K562 (cell line): ENCODE results near the gene PRDM16. TPM values are rescaled to one million over a fixed set of nuclear protein-coding genes. Genes with fewer than 3 reads are reported as not detected.

Experiments
- ATAC-seq: fragments of 200-7000 bp; cut with Tn5 transposase; 3 replicates; pipeline ENCODE4 v1.9.1; 2020; ENCODE audit warnings: moderate library complexity
- BruUV-seq: library from RNA; stranded (reverse); fragments of 400-500 nt; replicated peaks from 2 replicates; lab custom pipeline; 2021; lab: Mats Ljungman, UMichigan
- CTCF ChIA-PET: fragments of 300-600 bp; formaldehyde crosslinking; extraction: SDS; loops from one replicate; lab custom pipeline; 2021; ENCODE audit warnings: low intra/inter-chr PET ratio; lab: Yijun Ruan, JAX
- POLR2A ChIA-PET: fragments of 300-600, 350-650 bp; sonication (Branson Sonifier 250); formaldehyde crosslinking; extraction: SDS; loops from one replicate; lab custom pipeline; 2021; ENCODE audit warnings: antibody characterized with exemption, inconsistent platforms; lab: Yijun Ruan, JAX
- DNase-seq, 4 experiments: peaks; one replicate each; pipeline versions ENCODE4 v3.0.0 to v3.0.0-alpha.2; 2011 to 2018; ENCODE audit warnings: low spot score in 3 of 4, mixed read lengths in 3 of 4; ENCODE audit errors: extremely low read depth in 1 of 4
- FAIRE-seq: peaks from 2 replicates; lab custom pipeline; 2011; peaks lifted over from hg19 to GRCh38; lab: Jason Lieb, UNC
- H2AFZ ChIP-seq: 2 replicates; pipeline ENCODE4 v1.6.0; 2011; ENCODE audit warnings: low read depth, low read length, control low read depth, inconsistent platforms
- H3K27ac ChIP-seq: fragments of 200-600 bp; 3 replicates; pipeline ENCODE4 v1.8.0; 2011; ENCODE audit warnings: low read depth, mild to moderate bottlenecking, control low read depth, inconsistent platforms, low read length, moderate library complexity, mixed read lengths; ENCODE audit errors: extremely low read depth
- H3K27me3 ChIP-seq, 2 experiments: fragments of 300-600 bp in 1 of 2; 2 replicates in 1 of 2; 3 replicates in 1 of 2; pipeline versions ENCODE4 v1.6.0 to v1.8.0; 2011; ENCODE audit warnings: inconsistent platforms in 2 of 2, low read length in 2 of 2, mild to moderate bottlenecking in 1 of 2, mixed read lengths in 1 of 2, moderate library complexity in 1 of 2; ENCODE audit not compliant: control insufficient read depth in 2 of 2, insufficient read depth in 2 of 2
- H3K36me3 ChIP-seq: fragments of 300-600 bp; 3 replicates; pipeline ENCODE4 v1.8.0; 2011; ENCODE audit warnings: mild to moderate bottlenecking, low read length, inconsistent platforms; ENCODE audit not compliant: control insufficient read depth, insufficient read depth
- H3K4me1 ChIP-seq, 2 experiments: fragments of 200-600 bp in 1 of 2; replicated peaks in 1 of 2; 2 replicates in 1 of 2; 3 replicates in 1 of 2; pipeline versions ENCODE4 v1.5.1 to v1.8.0; 2011; ENCODE audit warnings: inconsistent platforms in 2 of 2, low read length in 2 of 2, mild to moderate bottlenecking in 1 of 2, mixed read lengths in 1 of 2, moderate library complexity in 1 of 2; ENCODE audit not compliant: control insufficient read depth in 2 of 2, insufficient read depth in 2 of 2
- H3K4me2 ChIP-seq: 2 replicates; pipeline ENCODE4 v1.6.1; 2011; ENCODE audit warnings: low read length, control low read depth, inconsistent platforms, mixed read lengths; ENCODE audit not compliant: insufficient read depth
- H3K4me3 ChIP-seq: fragments of 200-600 bp; sonication (generic), shearing (Covaris generic); 2 replicates; pipeline ENCODE4 v1.5.1; 2016; ENCODE audit warnings: control low read depth, inconsistent platforms
- H3K79me2 ChIP-seq: fragments of 200-600 bp; 3 replicates; pipeline ENCODE4 v1.8.0; 2011; ENCODE audit warnings: low read length, inconsistent platforms; ENCODE audit not compliant: control insufficient read depth, insufficient read depth
- H3K9ac ChIP-seq, 2 experiments: 2 replicates each; pipeline versions ENCODE4 v1.6.0 to v1.6.1; 2011; ENCODE audit warnings: low read depth in 2 of 2, low read length in 2 of 2, control low read depth in 1 of 2, inconsistent platforms in 1 of 2, mild to moderate bottlenecking in 1 of 2, mixed read lengths in 1 of 2; ENCODE audit not compliant: insufficient read depth in 1 of 2
- H3K9me1 ChIP-seq: one replicate; pipeline ENCODE4 v1.6.0; 2011; ENCODE audit warnings: inconsistent platforms, mild to moderate bottlenecking, low read length, moderate library complexity; ENCODE audit not compliant: control insufficient read depth, insufficient read depth
- H3K9me3 ChIP-seq: replicated peaks from 2 replicates; pipeline ENCODE4 v1.5.1; 2011; ENCODE audit warnings: low read depth, low read length, inconsistent platforms; ENCODE audit not compliant: control insufficient read depth, insufficient read depth
- H4K20me1 ChIP-seq: replicated peaks from 2 replicates; pipeline ENCODE4 v1.6.1; 2011; ENCODE audit warnings: low read length, inconsistent platforms, mixed read lengths; ENCODE audit not compliant: control insufficient read depth, insufficient read depth
- BACH1 ChIP-seq: fragments of 200-800 bp; sonication (Bioruptor generic); IDR thresholded peaks from 2 replicates; pipeline ENCODE4 v1.6.1; 2016; ENCODE audit warnings: missing genetic modification characterization, missing compliant biosample characterization
- CHD2 ChIP-seq: IDR thresholded peaks from 2 replicates; pipeline ENCODE4 v1.6.1; 2011; ENCODE audit warnings: low read depth, low read length
- DACH1 ChIP-seq: fragments of 450-650 bp; IDR thresholded peaks from 2 replicates; pipeline ENCODE4 v1.6.1; 2018; ENCODE audit not compliant: partially characterized antibody
- HNRNPH1 ChIP-seq: fragments of 200-400 bp; formaldehyde crosslinking; optimal IDR thresholded peaks from 2 replicates; pipeline ENCODE3; 2017; ENCODE audit warnings: low read depth, mild to moderate bottlenecking, low read length, moderate library complexity
- HNRNPUL1 ChIP-seq: fragments of 200-400 bp; formaldehyde crosslinking; IDR thresholded peaks from 2 replicates; pipeline ENCODE4 v1.6.1; 2017; ENCODE audit warnings: low read length
- ILF3 ChIP-seq: fragments of 450-650 bp; IDR thresholded peaks from 2 replicates; pipeline ENCODE4 v1.6.1; 2018; ENCODE audit warnings: antibody characterized with exemption, mild to moderate bottlenecking, moderate library complexity, borderline replicate concordance
- JUND ChIP-seq, 2 experiments: IDR thresholded peaks; 2 replicates in 1 of 2; 3 replicates in 1 of 2; pipeline ENCODE4 v1.6.1; 2011; ENCODE audit warnings: borderline replicate concordance in 2 of 2, low read depth in 2 of 2, low read length in 2 of 2, improper control_type of control experiment in 1 of 2, missing biosample characterization in 1 of 2, missing genetic modification characterization in 1 of 2, missing genetic modification reagents in 1 of 2
- MCM3 ChIP-seq: fragments of 450-650 bp; IDR thresholded peaks from 2 replicates; pipeline ENCODE4 v1.6.1; 2016
- MTF1 ChIP-seq: fragments of 250-450 bp; sonication (Bioruptor Pico); IDR thresholded peaks from 2 replicates; pipeline ENCODE4 v1.9.0; 2021; ENCODE audit warnings: moderate library complexity, mild to moderate bottlenecking, inconsistent platforms, borderline replicate concordance
- NR4A1 ChIP-seq, 2 experiments: fragments of 250-450 bp in 1 of 2; fragments of 450-650 bp in 1 of 2; sonication (Bioruptor Pico) in 1 of 2; IDR thresholded peaks; 2 replicates each; pipeline versions ENCODE4 v1.4.0 to v1.6.1; 2016 to 2020; ENCODE audit warnings: mild to moderate bottlenecking in 2 of 2, missing compliant biosample characterization in 1 of 2, missing genetic modification characterization in 1 of 2, moderate library complexity in 1 of 2
- POLR2AphosphoS5 ChIP-seq: IDR thresholded peaks from 2 replicates; pipeline ENCODE4 v1.6.1; 2011; ENCODE audit warnings: mild to moderate bottlenecking, low read depth, low read length, moderate library complexity; ENCODE audit not compliant: control insufficient read depth, insufficient read depth
- SMAD2 ChIP-seq: fragments of 150-350 bp; IDR thresholded peaks from 2 replicates; pipeline ENCODE4 v1.6.1; 2014; ENCODE audit warnings: low read depth, mild to moderate bottlenecking, low read length
- TFAP4 ChIP-seq: sonication (generic); formaldehyde crosslinking; IDR thresholded peaks from 2 replicates; pipeline ENCODE4 v1.8.0; 2022; ENCODE audit warnings: missing genetic modification reagents, mild to moderate bottlenecking, moderate library complexity, borderline replicate concordance
- ZNF766 ChIP-seq: fragments of 200-800 bp; sonication (Bioruptor generic); conservative IDR thresholded peaks from 2 replicates; pipeline ENCODE4 v1.6.1; 2016; ENCODE audit warnings: missing genetic modification characterization, missing compliant biosample characterization
- WGBS: fragments of 100-300 bp; shearing (Covaris generic); methylation state at CpG from one replicate; pipeline ENCODE4 v1.1.6; 2016; ENCODE audit warnings: low coverage, mixed read lengths; ENCODE audit not compliant: insufficient coverage; ENCODE audit errors: missing lambda C conversion rate; 5-methylcytosine and 5-hydroxymethylcytosine counted together
- in situ Hi-C: fragments of 300-500 bp; cut with MboI; formaldehyde crosslinking; loops from 4 replicates; pipeline ENCODE4 v1.15.0; 2018; ENCODE audit warnings: inconsistent platforms, mixed read lengths
- intact Hi-C: fragments of 100-400 bp; cut with micrococcal nuclease; formaldehyde crosslinking; loops from 2 replicates; pipeline ENCODE4 v1.14.2; 2022
- polyA plus RNA-seq, 8 experiments: library from polyadenylated mRNA; depleted of rRNA in 4 of 8; stranded (reverse) in 5 of 8; unstranded in 3 of 8; fragments of >200 nt; fragmentation: Nextera tagmentation in 2 of 8; fragmentation: Illumina TruSeq in 1 of 8; extraction: Ambion mirVana in 2 of 8; extraction: Trizol in 1 of 8; gene quantifications; 2 replicates each; pipeline versions ENCODE4 v1.2.1 to v1.2.3, GENCODE V29; 2011 to 2014; ENCODE audit warnings: inconsistent platforms in 1 of 8, missing spikeins in 1 of 8
- total RNA-seq, 7 experiments: library from RNA; depleted of rRNA in 6 of 7; stranded (reverse); fragments of >200 nt in 6 of 7; fragmentation: Illumina TruSeq in 2 of 7; extraction: Trizol in 2 of 7; gene quantifications; 2 replicates each; pipeline versions ENCODE4 v1.2.1 to v1.2.3, GENCODE V29; 2011 to 2021; ENCODE audit warnings: low replicate concordance in 1 of 7
- TF ChIP-seq, protein P1 (sequence below): fragments of 250-450 bp; sonication (Bioruptor Pico); IDR thresholded peaks from 2 replicates; pipeline ENCODE4 v1.5.0; 2021
- TF ChIP-seq, protein P2 (sequence below): sonication (generic); formaldehyde crosslinking; IDR thresholded peaks from 2 replicates; pipeline ENCODE4 v1.8.1; 2022; ENCODE audit warnings: missing genetic modification reagents

The PRDM16 gene
- total and polyA plus RNA-seq, 9 of the 15 experiments (the other 6 are each of a cell fraction or from before 2014, with no cell fraction given): 0.10 to 0.27 TPM; not detected in 7

DNA sequence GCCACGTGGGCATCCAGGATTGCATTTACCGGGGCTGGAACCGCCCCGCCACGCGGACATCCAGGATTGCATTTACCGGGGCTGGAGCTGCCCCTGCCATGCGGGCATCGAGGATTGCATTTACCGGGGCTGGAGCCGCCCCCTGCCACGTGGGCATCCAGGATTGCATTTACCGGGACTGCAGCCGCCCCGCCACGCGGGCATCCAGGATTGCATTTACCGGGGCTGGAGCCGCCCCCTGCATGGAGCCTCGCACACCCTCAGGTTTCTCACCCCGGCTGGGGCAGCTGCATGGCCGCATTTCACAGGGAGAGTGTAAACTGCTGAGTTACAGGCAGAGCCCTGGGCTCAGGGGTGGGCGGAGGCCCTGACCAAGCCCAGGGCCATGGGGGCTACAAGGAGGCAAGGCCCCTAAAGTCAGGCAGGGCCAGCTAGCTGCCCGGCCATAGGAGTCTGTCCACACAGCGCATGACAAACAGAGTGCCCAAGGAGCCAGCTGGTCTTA is 218.7 kb downstream of the PRDM16 start (continued):
- TF ChIP-seq CHD2 (no peak), HNRNPUL1 (no peak), BACH1 (tag) (no peak), DACH1 (no peak), JUND (IDR thresholded peaks at IDR 0.05; ENCODE audit: borderline replicate concordance, low read depth, low read length) (no peak), JUND (tag; IDR thresholded peaks at IDR 0.05; ENCODE audit: borderline replicate concordance, low read depth, low read length) (no peak)

DNA sequence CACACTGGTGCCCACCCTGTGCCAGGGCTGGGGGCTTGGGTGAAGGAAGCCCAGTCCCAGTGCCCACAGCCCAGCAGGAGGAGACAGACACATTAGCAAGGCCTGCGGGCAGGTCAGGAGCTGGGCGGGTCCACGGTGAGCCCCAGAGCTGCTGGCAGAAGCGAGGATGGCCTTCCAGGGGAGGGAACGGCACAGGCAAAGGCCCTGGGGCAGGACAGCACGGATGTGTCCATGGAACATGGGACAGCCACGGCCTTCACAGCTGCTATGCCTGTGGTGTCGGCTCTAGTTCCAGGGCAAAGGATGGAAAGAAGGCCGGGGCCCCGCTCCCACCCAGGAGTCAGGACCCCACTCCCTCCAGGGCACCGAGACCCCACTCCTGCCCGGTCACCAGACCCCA is 220.5 kb downstream of the PRDM16 start:
- intact Hi-C loops: no loop called here
- Histone ChIP-seq H3K9me1 (no peaks in the 10 kb centered on the region), H3K4me3 (no peak overlapping the region), H4K20me1 (peaks cover 18% of the 10 kb centered on the region), H3K27ac (no peak overlapping the region), H2AFZ (no peak overlapping the region), H3K9me3 (no peaks in the 10 kb centered on the region), H3K27me3 (peaks cover 37 to 90% of the 10 kb centered on the region in 2 experiments; a peak in 3 of 5 replicates), H3K79me2 (no peaks in the 10 kb centered on the region), H3K36me3 (no peaks in the 10 kb centered on the region), H3K9ac (no peak overlapping the region), H3K4me1 (peaks cover 0 to 6% of the 10 kb centered on the region in 2 experiments; a peak in 2 of 5 replicates), H3K4me2 (no peak overlapping the region)
- in situ Hi-C loops: no loop called here
- CTCF ChIA-PET: interaction anchor here (0.5 kb wide), 1 partner anchor 136 kb away, joined by 4 read pairs; no protein-coding TSS in a partner anchor
- ATAC-seq (no peak), FAIRE-seq (no peak), DNase-seq (no peak)
- POLR2A ChIA-PET: interaction anchor here (0.6 kb wide), 1 partner anchor 135 kb away, joined by 3 read pairs; no protein-coding TSS in a partner anchor
- BruUV-seq: no TSS peak
- WGBS: 1% methylated on average over 10 of the region's 12 CpGs
- no peak for TF ChIP-seq NR4A1 (CRISPR knock-in tag; IDR thresholded peaks at IDR 0.05)
- TF ChIP-seq NR4A1 (tag; IDR thresholded peaks at IDR 0.05): no peak
- TF ChIP-seq, protein P1, sequence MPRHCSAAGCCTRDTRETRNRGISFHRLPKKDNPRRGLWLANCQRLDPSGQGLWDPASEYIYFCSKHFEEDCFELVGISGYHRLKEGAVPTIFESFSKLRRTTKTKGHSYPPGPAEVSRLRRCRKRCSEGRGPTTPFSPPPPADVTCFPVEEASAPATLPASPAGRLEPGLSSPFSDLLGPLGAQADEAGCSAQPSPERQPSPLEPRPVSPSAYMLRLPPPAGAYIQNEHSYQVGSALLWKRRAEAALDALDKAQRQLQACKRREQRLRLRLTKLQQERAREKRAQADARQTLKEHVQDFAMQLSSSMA (CRISPR knock-in tag): no peak
- TF ChIP-seq MTF1 (CRISPR knock-in tag): no peak
- TF ChIP-seq, protein P2, sequence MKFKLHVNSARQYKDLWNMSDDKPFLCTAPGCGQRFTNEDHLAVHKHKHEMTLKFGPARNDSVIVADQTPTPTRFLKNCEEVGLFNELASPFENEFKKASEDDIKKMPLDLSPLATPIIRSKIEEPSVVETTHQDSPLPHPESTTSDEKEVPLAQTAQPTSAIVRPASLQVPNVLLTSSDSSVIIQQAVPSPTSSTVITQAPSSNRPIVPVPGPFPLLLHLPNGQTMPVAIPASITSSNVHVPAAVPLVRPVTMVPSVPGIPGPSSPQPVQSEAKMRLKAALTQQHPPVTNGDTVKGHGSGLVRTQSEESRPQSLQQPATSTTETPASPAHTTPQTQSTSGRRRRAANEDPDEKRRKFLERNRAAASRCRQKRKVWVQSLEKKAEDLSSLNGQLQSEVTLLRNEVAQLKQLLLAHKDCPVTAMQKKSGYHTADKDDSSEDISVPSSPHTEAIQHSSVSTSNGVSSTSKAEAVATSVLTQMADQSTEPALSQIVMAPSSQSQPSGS (CRISPR knock-in tag): no peak
- TF ChIP-seq POLR2AphosphoS5: no peak
- TF ChIP-seq SMAD2: no peak
- TF ChIP-seq ZNF766 (CRISPR knock-in tag): no peak
- TF ChIP-seq TFAP4: no peak
- no peak for TF ChIP-seq HNRNPH1
- TF ChIP-seq ILF3: no peak
- no peak for TF ChIP-seq MCM3
